Heart left ventricle (tissue), 16 donors: Measurements from ENCODE around the gene SRSF11. TPM values are rescaled to one million over a fixed set of nuclear protein-coding genes. Genes with fewer than 3 reads are reported as not detected.
"Not testable (repeated sequence)": the region's sequence is repeated elsewhere in the genome, so short reads cannot be mapped to it uniquely, and the experiment has no call there.

ENCODE experiments used
- ATAC-seq, 4 donors: fragments of 200-7000 bp; cut with Tn5 transposase; one replicate each; pipeline ENCODE4 v1.9.1; 2020 to 2022; ENCODE audit warnings: moderate library complexity in 4 of 4, mild to moderate bottlenecking in 3 of 4, moderate number of reproducible peaks in 1 of 4
- DNase-seq, 5 donors: peaks; one replicate each; pipeline ENCODE4 v3.0.0-alpha.2; 2020
- H3K27ac ChIP-seq, 12 donors: fragments of 200-600 bp; sonication (generic) in 4 of 12; one replicate each; pipeline versions ENCODE4 v1.5.0 to v1.8.0; 2016 to 2022; ENCODE audit warnings: mild to moderate bottlenecking in 2 of 12
- H3K27me3 ChIP-seq, 9 donors: fragments of 200-600 bp; sonication (generic) in 2 of 9; one replicate each; pipeline versions ENCODE4 v1.5.1 to v1.8.0; 2016 to 2022; ENCODE audit warnings: mild to moderate bottlenecking in 3 of 9
- H3K36me3 ChIP-seq, 9 donors: fragments of 200-600 bp; sonication (generic) in 2 of 9; one replicate each; pipeline versions ENCODE4 v1.5.0 to v1.8.0; 2018 to 2022; ENCODE audit warnings: mild to moderate bottlenecking in 2 of 9
- H3K4me1 ChIP-seq, 12 donors: fragments of 200-600 bp; sonication (generic) in 4 of 12; one replicate each; pipeline versions ENCODE4 v1.5.0 to v1.8.0; 2016 to 2022; ENCODE audit warnings: mild to moderate bottlenecking in 3 of 12
- H3K4me3 ChIP-seq, 12 donors: fragments of 200-600 bp; sonication (generic) in 4 of 12; one replicate each; pipeline versions ENCODE4 v1.5.0 to v1.8.0; 2017 to 2022; ENCODE audit warnings: mild to moderate bottlenecking in 9 of 12, moderate library complexity in 4 of 12
- H3K9me3 ChIP-seq, 12 donors: fragments of 200-600 bp; sonication (generic) in 4 of 12; one replicate each; pipeline versions ENCODE4 v1.5.0 to v1.8.0; 2016 to 2022; ENCODE audit warnings: mild to moderate bottlenecking in 1 of 12
- CTCF ChIP-seq, 12 donors: fragments of 200-600 bp; sonication (generic) in 4 of 12; IDR thresholded peaks; one replicate each; pipeline versions ENCODE4 v1.5.0 to v1.8.0; 2018 to 2022; ENCODE audit warnings: antibody characterized with exemption in 12 of 12, mild to moderate bottlenecking in 5 of 12
- POLR2A ChIP-seq, 2 donors: fragments of 450-650 bp; IDR thresholded peaks; one replicate each; pipeline ENCODE4 v1.6.1; 2017; ENCODE audit warnings: antibody characterized with exemption in 2 of 2, mild to moderate bottlenecking in 2 of 2, moderate library complexity in 2 of 2
- WGBS, 4 donors: extraction: QIAGEN DNeasy Blood & Tissue Kit in 2 of 4; methylation state at CpG; one replicate each; pipeline versions ENCODE4 v1.1.5 to v1.1.7; 2013 to 2018; 5-methylcytosine and 5-hydroxymethylcytosine counted together
- intact Hi-C, 10 donors: fragments of 100-400 bp; cut with DNase I; formaldehyde crosslinking; loops; one replicate each; pipeline versions ENCODE4 v1.11.1 to v1.14.2; 2022
- polyA plus RNA-seq, 2 donors: library from polyadenylated mRNA; stranded (reverse); fragments of 200-250 nt; gene quantifications; one replicate each; pipeline ENCODE4 v1.2.3, GENCODE V29; 2013
- total RNA-seq, 9 donors: library from RNA; depleted of rRNA in 2 of 9; stranded (reverse); fragments of >200 nt in 2 of 9; fragmentation: NEBNext Ultra II Directional in 3 of 9; extraction: Animal tissue kit (Norgen Biotek cat#: 25700) in 3 of 9; gene quantifications; one replicate each; pipeline versions ENCODE4 v1.1.0 to v1.2.4, GENCODE V29; 2016 to 2023
- donor health status: ischemic (EF 13 %, LVEDD 7.1; RV severe dilation, severe dysfunction).
- donor health status: healthy with polysubstance abuse.
- donor health status: DM: no; HTN: yes; CAD: no.
- donor health status: DM: no; HTN: no; CAD: no.
- donor health status: ischemic (EF 25% LVEDD 6.9; RV normal size, moderate dysfunction).
- donor health status: ischemic (EF 25% LVEDD 5.7; RV mildly dilated, moderate dysfunction).
- donor health status: healthy.
- donor health status: DM: yes; HTN: yes; CAD: no.
- donor health status: ischemic (EF 35%, LVEDD 5.7; RV mildly dilated, moderate dysfunction).
- donor health status: nonischemic (EF 11% LVEDD 7.7; RV severe dilation, severe dysfunction).
- donor health status: DM: yes; HTN: yes; CAD: no.
- donor health status: PGD.
- donor health status: ischemic (EF 29% LVEDD 5.4; RV normal size, mild dysfunction).
- donor health status: nonischemic (EF 23%, LVEDD 6.1; RV moderate dilation, normal function).

The SRSF11 gene
- total and polyA plus RNA-seq, 11 donors = 27.9 to 73.2 (median 53.6) TPM

- TF ChIP-seq CTCF (IDR thresholded peaks at IDR 0.05) = no peak
- TF ChIP-seq POLR2A (IDR thresholded peaks at IDR 0.05) = no peak
- ATAC-seq = no peak
- H3K4me1 ChIP-seq = no peaks in the 10 kb centered on the region
These were observed 31.0 kb upstream of the SRSF11 start for GRCh38 chr1:70190180-70190579.

GRCh38 chr1:70192446-70192845 lies 28.7 kb upstream of the SRSF11 start:
- DNase-seq, H3K4me3 ChIP-seq, H3K27me3 ChIP-seq, H3K27ac ChIP-seq, intact Hi-C loops, H3K4me1 ChIP-seq, H3K9me3 ChIP-seq, ATAC-seq: not testable (repeated sequence)
- H3K36me3 ChIP-seq = peaks cover 0 to 13% (median 0%) of the 10 kb centered on the region in 9 donors

More at GRCh38 chr1:70190180-70190579, 31.0 kb upstream of the SRSF11 start:
- no peak overlapping the region for H3K27ac ChIP-seq
- H3K36me3 ChIP-seq = peaks cover 0 to 18% (median 3%) of the 10 kb centered on the region in 9 donors
- DNase-seq = no peak
- H3K4me3 ChIP-seq = no peak overlapping the region
- H3K9me3 ChIP-seq = peaks cover 0 to 6% (median 0%) of the 10 kb centered on the region in 12 donors
- intact Hi-C loops = no loop called here
- no peaks in the 10 kb centered on the region for H3K27me3 ChIP-seq

GRCh38 chr1:70194601-70195000 lies 26.6 kb upstream of the SRSF11 start:
- no peaks in the 10 kb centered on the region for H3K4me1 ChIP-seq
- intact Hi-C loops = no loop called here
- no peaks in the 10 kb centered on the region for H3K27me3 ChIP-seq
- peaks cover 0 to 6% (median 0%) of the 10 kb centered on the region in 12 donors for H3K9me3 ChIP-seq
- H3K36me3 ChIP-seq = no peaks in the 10 kb centered on the region
- ATAC-seq (no peak), DNase-seq (no peak)
- H3K4me3 ChIP-seq = no peak overlapping the region
- no peak for TF ChIP-seq POLR2A (IDR thresholded peaks at IDR 0.05)
- no peak for TF ChIP-seq CTCF (IDR thresholded peaks at IDR 0.05)
- H3K27ac ChIP-seq = no peak overlapping the region

GRCh38 chr1:70195342-70195741 lies 25.8 kb upstream of the SRSF11 start:
- ATAC-seq = no peak
- H3K36me3 ChIP-seq = peaks cover 0 to 3% (median 0%) of the 10 kb centered on the region in 9 donors
- peaks cover 0 to 6% (median 0%) of the 10 kb centered on the region in 12 donors for H3K9me3 ChIP-seq
- H3K4me3 ChIP-seq = no peak overlapping the region
- H3K4me1 ChIP-seq = no peaks in the 10 kb centered on the region
- DNase-seq = no peak
- no peaks in the 10 kb centered on the region for H3K27me3 ChIP-seq
- H3K27ac ChIP-seq = no peak overlapping the region
- intact Hi-C loops = no loop called here
- TF ChIP-seq POLR2A (IDR thresholded peaks at IDR 0.05) (no peak), CTCF (IDR thresholded peaks at IDR 0.05) (no peak)
- 94 to 97% (median 95%) methylated on average over 4 of the region's 4 CpGs for WGBS, 4 donors

- Histone ChIP-seq H3K4me3 (no peak overlapping the region), H3K36me3 (peaks cover 0 to 5% (median 0%) of the 10 kb centered on the region in 9 donors), H3K9me3 (peaks cover 0 to 6% (median 0%) of the 10 kb centered on the region in 12 donors), H3K27ac (no peak overlapping the region), H3K27me3 (no peaks in the 10 kb centered on the region), H3K4me1 (no peaks in the 10 kb centered on the region)
- no peak for DNase-seq
- intact Hi-C loops = no loop called here
- no peak for TF ChIP-seq POLR2A (IDR thresholded peaks at IDR 0.05)
- no peak for TF ChIP-seq CTCF (IDR thresholded peaks at IDR 0.05)
- no peak for ATAC-seq
- 94 to 96% (median 95%) methylated on average over 3 of the region's 3 CpGs for WGBS, 4 donors
These were observed 24.8 kb upstream of the SRSF11 start for GRCh38 chr1:70196333-70196732.
